GM13977 (cell line): ENCODE data around the gene ZNF487.

Source experiments
- DNase-seq: peaks from one replicate; pipeline ENCODE4 v3.0.0; 2012; ENCODE audit warnings: low spot score
- CTCF ChIP-seq: IDR thresholded peaks from 2 replicates; pipeline ENCODE4 v1.5.1; 2012; ENCODE audit warnings: mild to moderate bottlenecking, control low read depth; ENCODE audit not compliant: insufficient read depth; ENCODE audit errors: extremely low read depth, missing control alignments
- in situ Hi-C: fragments of 300-500 bp; cut with MboI; formaldehyde crosslinking; loops from one replicate; pipeline ENCODE4 v1.12.0; 2022; ENCODE audit warnings: low sequenced_read_pairs, low pct_unique_long_range_greater_than_20kb, mixed read lengths, inconsistent platforms; ENCODE audit not compliant: unreplicated experiment

ZNF487 gene

DNA sequence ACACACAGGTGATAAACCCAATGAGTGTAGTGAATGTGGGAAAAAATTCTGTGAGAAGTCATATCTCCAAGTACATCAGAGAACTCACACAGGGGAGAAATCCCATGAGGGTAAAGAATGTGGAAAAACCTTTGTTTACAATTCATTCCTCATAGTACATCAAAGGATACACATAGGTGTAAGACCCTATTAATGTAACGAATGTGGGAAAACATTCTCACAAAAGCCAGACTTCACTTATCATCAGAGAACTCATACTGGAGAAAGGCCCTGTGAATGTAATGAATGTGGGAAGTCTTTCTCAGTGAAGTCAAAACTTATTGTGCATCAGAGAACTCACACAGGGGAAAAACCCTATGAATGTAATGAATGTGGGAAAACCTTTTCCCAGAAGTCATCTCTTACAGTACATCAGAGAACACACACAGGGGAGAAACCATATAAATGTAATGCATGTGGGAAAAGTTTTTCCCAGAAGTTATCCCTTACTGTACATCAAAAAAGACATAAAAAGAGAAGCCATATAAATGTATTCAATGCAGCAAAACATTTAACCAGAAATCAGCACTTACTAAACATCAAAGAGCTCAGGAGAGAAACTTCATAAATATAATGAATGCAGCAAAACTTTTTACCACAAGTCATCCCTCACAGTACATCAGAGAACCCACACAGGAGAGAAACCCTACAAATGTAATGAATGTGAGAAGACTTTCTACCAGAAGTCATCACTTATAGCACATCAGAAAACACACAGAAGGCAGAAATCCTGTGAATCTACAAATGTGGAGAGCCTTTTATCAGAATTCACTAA, 87.7 kb downstream of the ZNF487 start:
- no peak for DNase-seq
- in situ Hi-C loops = no loop called here
- no peak for TF ChIP-seq CTCF
